PFSK-1 (cell line): ENCODE data around the gene ARTN.

Experiments
- FOXP2 ChIP-seq: optimal IDR thresholded peaks from 2 replicates; pipeline ENCODE3; 2011; ENCODE audit warnings: borderline replicate concordance, control low read depth, inconsistent platforms; ENCODE audit not compliant: insufficient read depth; ENCODE audit errors: extremely low read length, extremely low read depth
- POLR2AphosphoS5 ChIP-seq: IDR thresholded peaks from 2 replicates; pipeline ENCODE4 v1.6.1; 2012; ENCODE audit warnings: low read depth, mild to moderate bottlenecking, control low read depth, low read length, moderate library complexity
- SIN3A ChIP-seq: IDR thresholded peaks from 2 replicates; pipeline ENCODE4 v1.6.1; 2012; ENCODE audit warnings: mild to moderate bottlenecking, low read length, moderate library complexity, borderline replicate concordance; ENCODE audit not compliant: insufficient read depth
- TAF1 ChIP-seq: IDR thresholded peaks from 2 replicates; pipeline ENCODE4 v1.6.1; 2012; ENCODE audit warnings: low read length, control low read depth, borderline replicate concordance; ENCODE audit not compliant: insufficient read depth
- TF ChIP-seq, protein P1 (sequence below), 2 experiments: IDR thresholded peaks; 2 replicates each; pipeline versions ENCODE4 v1.6.1 to v1.8.0; 2011 to 2012; ENCODE audit warnings: low read depth in 2 of 2, low read length in 2 of 2, control low read depth in 1 of 2, inconsistent platforms in 1 of 2, mild to moderate bottlenecking in 1 of 2, moderate library complexity in 1 of 2; ENCODE audit not compliant: insufficient read depth in 1 of 2

The ARTN gene

GRCh38 chr1:43938892-43939587 is 5.4 kb downstream of the ARTN start:
- TF ChIP-seq SIN3A (no peak), FOXP2 (no peak), POLR2AphosphoS5 (no peak), TAF1 (no peak)
- TF ChIP-seq, protein P1, sequence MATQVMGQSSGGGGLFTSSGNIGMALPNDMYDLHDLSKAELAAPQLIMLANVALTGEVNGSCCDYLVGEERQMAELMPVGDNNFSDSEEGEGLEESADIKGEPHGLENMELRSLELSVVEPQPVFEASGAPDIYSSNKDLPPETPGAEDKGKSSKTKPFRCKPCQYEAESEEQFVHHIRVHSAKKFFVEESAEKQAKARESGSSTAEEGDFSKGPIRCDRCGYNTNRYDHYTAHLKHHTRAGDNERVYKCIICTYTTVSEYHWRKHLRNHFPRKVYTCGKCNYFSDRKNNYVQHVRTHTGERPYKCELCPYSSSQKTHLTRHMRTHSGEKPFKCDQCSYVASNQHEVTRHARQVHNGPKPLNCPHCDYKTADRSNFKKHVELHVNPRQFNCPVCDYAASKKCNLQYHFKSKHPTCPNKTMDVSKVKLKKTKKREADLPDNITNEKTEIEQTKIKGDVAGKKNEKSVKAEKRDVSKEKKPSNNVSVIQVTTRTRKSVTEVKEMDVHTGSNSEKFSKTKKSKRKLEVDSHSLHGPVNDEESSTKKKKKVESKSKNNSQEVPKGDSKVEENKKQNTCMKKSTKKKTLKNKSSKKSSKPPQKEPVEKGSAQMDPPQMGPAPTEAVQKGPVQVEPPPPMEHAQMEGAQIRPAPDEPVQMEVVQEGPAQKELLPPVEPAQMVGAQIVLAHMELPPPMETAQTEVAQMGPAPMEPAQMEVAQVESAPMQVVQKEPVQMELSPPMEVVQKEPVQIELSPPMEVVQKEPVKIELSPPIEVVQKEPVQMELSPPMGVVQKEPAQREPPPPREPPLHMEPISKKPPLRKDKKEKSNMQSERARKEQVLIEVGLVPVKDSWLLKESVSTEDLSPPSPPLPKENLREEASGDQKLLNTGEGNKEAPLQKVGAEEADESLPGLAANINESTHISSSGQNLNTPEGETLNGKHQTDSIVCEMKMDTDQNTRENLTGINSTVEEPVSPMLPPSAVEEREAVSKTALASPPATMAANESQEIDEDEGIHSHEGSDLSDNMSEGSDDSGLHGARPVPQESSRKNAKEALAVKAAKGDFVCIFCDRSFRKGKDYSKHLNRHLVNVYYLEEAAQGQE (IDR thresholded peaks at IDR 0.05; ENCODE audit: insufficient read depth in 1 of 2, low read depth in 2 of 2, low read length in 2 of 2) = no peak

GRCh38 chr1:43942411-43942810 is 8.8 kb downstream of the ARTN start:
- TF ChIP-seq, protein P1 (IDR thresholded peaks at IDR 0.05; ENCODE audit: insufficient read depth in 1 of 2, low read depth in 2 of 2, low read length in 2 of 2) = no peak
- TF ChIP-seq SIN3A (no peak), POLR2AphosphoS5 (no peak), TAF1 (no peak), FOXP2 (no peak)

GRCh38 chr1:43944860-43945259 is 11.3 kb downstream of the ARTN start:
- TF ChIP-seq POLR2AphosphoS5 (no peak), SIN3A (no peak), FOXP2 (no peak), TAF1 (no peak)
- TF ChIP-seq, protein P1 (IDR thresholded peaks at IDR 0.05; ENCODE audit: insufficient read depth in 1 of 2, low read depth in 2 of 2, low read length in 2 of 2) = no peak

GRCh38 chr1:43945674-43946235 is 12.2 kb downstream of the ARTN start:
- TF ChIP-seq SIN3A = no peak
- TF ChIP-seq FOXP2 = no peak
- TF ChIP-seq, protein P1 (IDR thresholded peaks at IDR 0.05; ENCODE audit: insufficient read depth in 1 of 2, low read depth in 2 of 2, low read length in 2 of 2) = no peak
